COLO668 (cell line): Measurements from ENCODE around the gene IL11.

Experiments
- DNase-seq: peaks from one replicate; lab custom pipeline; 2025; ENCODE audit not compliant: unreplicated experiment; lab: John Stamatoyannopoulos, UW

Gene IL11

DNA sequence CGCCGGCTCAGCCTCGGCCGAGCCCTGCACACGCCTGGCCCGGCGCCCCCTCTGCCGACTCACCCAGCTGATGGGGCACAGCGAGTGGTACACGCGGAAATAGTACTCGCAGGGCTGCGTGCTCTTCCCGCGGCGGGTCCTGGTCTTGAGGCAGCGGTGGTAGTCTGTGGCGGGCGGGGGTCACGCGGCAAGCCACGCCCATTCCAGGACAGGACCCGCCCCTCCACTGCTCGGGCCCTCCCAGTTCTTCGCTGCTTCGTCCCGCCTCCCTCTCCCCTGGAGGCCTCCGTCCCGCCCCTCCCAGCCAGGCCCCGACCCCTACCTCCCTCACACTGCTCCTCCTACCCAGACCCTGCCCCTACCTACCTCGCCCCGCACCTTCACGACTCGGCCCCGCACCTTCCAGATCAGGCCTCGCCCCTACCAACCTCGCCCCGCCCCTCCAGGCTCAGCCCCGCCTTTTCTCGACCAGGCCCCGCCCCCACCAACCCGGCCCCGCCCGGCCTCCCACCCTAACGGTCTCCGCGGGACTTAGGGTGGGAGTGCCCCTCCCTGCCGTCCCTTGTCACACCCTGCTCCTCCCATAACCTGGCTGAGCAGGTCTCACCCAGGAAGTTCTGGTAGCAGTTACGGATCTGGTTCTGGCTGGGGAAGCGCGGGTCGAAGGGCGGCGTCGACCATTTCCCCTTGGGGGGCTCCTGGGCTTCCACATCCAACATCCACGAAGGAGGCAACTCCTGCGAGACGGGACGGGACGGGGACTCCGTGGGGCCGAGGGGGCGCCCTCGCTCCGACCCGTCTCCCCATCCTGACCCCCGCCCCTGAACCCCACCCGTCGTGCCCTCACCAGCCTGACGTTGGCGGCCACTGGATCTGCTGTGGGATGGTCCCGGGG, 16.2 kb downstream of the IL11 start:
- DNase-seq: peak; percentile 22

DNA sequence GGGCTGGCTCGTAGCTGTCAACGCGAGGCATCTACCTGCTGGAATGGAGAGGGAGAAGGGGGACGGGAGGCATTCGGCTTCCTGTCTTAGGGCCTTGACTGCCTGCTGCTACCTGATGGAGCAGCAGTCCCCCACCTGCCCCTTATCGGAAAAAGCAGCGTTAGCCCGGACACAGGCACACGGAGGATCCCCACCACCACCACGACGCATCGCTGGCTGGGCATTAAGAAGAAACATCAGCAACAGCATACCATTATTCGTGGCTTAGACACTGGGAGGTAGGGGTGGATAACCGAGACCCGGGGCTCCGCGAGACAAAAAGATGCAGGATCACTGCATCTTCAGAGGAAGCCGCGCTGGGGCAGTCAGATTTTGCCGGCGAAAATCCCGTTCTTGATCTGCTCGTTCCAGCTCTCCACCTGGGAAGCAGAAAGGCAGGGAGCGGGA, 16.9 kb downstream of the IL11 start:
- DNase-seq: no peak

DNA sequence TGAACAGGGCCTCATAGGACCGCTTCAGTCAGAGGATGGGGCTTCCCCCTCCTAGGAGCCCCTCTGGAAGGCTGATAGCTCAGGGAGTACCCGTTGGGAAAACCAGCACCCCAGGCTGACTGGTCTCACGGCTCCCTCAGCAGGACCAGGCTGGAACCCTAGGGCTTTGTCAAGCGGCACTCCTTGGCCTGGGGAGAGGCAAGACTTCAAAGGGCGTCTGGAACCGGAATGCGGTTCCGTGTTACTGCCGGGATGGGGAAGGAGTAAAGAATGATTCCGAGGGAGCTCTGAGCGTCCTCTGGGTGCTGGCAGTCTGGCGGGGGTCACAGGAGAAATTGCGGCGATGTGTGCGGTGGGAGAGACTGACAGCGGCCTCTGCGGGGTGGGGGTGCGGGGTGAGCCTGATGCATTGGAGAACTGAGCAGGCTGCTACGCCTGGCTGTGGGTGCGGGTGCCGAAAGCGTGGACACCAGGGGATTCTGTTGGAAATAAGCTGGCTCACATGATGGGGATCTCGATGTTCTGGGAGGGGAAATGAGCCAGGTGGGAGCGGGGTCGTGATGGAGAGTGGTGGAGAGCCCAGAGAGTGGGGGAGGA, 17.6 kb downstream of the IL11 start:
- no peak for DNase-seq

DNA sequence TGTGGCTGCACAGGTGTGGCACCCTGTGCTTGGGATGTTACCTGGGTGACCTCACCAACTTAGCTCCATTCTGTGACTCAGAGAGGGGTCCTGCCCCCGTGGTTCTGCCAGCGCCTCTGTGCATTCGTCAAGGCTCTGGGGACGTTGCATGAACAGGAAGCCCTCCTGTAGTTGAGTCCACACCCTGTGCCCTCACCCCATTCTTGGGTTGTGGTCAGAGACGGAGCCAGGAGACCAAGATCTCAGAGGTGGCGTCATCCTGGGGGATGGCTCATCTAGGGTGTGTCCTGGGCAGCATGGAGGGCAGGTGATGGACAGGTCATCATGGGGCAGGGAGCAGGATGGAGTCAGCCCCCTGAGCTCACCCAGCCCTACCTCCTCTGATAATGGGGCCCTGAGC, 18.2 kb downstream of the IL11 start:
- no peak for DNase-seq

DNA sequence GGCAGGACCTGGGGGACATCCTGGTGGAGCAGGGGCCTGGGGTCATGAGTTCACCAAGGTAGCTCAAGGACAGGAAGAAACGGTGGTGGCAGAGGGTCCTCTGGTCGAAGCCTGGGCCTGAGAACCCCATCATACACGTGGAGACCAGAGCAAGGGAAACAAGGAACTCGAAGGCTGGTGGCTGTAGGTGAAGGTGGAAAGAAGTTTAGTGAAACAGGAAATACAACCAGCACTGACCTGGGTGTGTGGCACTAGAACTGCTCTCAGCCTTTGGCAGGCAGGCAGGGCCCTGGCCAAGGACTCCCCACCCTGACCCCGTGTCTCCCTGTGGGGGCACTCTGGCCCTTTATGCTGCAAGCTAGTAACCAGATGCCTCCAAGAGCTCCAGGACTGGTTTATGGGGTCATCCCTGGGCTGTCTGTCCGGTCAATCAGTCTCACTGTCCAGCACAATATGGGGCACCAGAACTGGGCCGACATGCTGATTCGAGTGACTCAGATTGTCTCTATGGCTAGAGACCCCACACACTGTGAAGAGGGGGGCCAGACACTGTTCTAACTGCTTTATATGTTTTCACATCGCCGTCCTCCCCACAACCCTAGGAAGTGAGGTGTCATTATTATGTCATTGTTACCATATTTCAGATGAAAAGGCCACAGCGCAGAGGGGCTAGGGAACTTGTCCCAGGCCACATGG, 19.5 kb downstream of the IL11 start:
- DNase-seq: no peak

DNA sequence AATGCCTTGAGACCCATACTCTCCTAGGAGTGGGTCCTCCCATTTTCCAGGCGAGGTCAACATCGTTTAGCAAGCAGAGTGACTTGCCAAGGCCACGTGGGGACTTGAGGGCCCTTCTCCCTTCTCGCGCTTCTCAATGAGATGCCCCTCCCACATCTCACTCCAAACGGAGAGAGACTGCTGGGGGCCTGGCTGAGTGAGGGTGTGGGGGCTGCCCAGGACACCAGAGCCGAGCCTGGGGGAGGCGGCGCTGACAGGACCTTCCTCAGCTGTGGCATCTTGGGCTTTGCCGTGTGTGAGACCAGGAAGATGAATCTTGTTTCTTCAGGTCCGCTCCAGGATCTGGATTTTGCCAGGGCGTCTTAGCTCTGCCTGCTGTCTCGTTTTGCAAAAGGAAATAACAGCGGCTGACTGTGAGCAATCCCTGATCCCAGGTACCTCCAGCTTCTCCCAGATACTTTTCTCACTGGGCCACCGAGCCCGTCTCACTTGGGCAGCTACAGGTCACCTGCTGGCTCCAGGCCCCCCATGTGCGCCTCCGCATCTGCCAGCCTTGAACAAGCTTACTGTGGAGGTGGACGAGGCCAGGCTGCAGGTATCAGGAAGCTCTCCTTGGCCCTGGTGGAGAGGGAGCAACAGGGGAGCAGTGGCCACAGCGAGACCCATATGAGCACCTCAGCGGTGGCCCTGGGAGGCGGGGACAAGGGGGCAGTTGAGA, 21.8 kb downstream of the IL11 start:
- DNase-seq: no peak

DNA sequence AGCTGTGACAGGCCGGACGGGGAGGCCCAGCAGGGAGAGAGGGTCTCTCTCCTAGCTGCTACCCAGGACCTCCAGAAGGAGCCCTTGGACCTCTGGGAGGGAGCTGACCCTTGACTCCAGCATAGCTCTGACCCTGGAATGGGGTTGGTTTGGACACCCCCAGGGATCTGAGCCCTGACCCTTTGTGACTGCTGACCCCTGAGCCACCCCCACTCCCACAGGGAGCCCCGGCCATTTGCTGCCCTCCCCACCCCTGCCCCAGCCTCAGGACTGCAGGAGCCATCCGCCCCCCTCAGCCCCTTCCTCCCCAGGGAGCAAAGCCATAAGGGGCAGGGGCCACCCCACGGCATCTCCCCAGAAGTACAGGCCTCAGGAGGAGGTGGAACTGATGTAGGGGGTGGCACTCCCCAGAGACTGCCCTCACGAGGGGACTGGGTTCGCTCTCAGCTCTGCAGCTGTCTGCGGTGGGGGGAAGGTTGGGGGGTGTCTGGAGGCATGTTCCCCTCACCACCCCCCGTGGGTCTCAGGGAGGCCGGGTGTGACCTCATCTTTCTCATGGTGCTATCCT, 22.7 kb downstream of the IL11 start:
- DNase-seq: no peak

DNA sequence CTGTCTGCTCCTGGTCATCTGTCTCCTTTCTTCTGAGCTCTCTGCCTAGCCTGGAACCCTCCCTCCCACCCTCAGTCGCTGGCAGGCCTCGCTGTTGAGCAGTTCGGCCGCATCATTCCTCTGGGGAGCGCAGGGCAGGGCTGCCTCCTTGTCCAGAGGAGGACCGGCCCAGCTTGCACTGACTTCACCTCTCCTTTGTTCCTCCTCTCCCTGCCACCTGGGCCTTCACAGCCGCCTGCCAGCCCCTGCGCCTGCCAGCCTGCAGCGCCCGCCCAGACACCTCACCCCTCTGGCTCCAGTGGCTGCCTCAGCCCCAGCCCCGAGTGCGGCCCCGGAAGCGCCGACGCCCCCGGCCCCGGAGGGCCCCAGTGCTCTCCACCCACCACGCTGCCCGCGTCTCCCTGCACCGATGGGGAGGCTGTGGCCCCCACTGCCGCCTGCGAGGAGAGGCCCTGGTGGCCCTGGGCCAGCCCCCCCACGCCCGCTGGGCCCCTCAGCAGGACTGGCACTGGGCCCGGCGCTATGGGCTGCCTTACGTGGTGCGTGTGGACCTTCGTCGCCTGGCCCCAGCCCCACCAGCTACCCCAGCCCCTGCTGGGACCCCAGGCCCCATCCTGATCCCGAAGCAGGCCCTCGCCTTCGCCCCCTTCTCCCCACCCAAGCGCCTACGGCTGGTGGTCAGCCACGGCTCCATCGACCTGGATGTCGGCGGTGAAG, 23.4 kb downstream of the IL11 start:
- DNase-seq: no peak

DNA sequence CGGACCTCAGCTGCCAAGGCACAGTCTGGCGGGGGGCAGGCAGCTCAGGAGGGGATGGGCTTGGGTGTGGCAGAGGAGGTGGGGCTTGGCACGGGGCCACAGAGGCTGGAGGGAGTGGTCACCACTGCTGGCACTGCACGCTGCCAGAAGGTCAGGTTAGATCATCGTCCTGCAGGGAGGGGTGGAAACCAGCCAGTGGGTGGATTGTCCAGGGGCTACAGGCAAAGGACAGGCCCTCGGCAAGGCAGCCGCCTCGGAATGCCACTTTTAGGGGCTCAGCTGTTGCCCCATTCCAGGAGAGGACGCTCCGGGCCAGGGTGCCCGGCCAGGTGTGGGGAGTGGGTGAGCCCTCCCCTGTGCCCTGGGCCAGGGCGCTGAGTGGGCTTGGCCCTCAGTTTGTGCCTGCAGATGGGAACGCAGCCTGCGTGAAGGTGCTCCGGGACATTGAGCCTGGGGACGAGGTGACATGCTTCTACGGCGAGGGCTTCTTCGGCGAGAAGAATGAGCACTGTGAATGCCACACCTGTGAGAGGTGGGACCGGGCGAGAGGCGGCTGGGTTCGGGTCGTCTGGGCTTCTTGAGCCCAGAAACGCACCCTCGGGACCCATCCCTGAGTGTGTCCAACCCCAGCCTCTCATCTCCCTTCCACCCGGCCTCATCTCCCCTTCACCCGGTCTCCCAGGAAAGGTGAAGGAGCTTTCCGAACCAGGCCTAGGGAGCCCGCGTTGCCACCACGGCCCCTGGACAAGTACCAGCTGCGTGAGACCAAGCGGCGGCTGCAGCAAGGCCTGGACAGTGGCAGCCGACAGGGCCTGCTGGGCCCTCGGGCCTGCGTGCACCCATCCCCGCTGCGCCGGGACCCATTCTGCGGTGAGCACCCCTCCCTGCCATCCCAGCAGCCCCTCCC, 24.2 kb downstream of the IL11 start:
- DNase-seq: no peak

DNA sequence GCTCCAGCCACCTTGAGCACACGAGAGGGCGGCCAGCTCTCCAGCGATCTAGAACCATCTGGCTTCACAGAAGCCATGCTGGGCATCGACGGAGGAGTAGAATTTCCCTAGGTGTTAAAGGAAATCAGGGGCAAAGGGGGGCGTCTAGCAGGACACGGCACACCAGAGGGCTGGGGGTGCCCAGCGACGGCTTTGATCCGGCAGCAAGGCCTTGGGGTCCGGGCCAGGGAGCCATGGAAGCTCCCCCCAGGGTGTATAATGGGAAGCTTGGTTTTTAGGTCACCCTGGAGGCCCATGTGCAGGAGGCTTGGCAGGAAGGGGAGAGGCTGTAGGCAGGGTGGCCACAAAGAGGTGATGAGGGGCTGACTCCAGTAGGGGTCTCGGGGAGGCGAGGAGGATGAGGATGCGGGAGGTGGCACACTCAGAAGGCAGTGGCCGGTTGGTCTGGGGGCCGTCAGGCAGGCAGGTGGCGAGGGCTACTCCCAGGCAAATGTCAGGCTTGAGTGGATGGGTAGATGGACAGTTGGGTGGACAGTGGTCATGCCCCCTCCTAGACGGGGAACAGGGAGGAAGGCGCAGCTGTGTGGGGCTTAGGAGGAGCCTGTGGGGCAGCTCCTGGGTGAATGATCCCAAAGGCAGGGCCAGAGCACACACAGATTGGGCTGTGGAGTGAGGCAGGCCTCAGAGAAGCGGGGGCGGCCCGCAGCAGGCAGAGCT, 25.0 kb downstream of the IL11 start:
- DNase-seq: no peak

DNA sequence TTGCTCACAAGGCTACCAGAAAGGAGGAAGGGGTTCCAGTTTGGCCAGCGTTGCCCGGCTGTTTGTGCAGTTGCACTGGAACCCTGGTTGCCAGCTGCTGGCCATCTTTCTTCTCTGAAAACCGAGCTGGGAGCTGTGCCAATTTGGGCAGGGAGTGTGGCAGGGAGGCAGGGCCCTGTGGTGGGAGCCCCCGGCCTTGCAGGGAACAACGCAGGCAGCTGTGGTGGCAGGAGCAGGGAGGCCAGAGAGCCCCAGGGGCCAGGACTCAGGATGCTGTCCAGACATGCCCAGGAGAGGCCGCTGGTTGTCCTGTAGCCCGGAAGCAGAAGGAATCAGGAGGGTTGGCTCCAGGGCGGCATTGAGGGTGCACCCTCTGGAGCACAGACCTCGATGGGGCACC, 25.8 kb downstream of the IL11 start:
- peak; percentile 15 for DNase-seq

DNA sequence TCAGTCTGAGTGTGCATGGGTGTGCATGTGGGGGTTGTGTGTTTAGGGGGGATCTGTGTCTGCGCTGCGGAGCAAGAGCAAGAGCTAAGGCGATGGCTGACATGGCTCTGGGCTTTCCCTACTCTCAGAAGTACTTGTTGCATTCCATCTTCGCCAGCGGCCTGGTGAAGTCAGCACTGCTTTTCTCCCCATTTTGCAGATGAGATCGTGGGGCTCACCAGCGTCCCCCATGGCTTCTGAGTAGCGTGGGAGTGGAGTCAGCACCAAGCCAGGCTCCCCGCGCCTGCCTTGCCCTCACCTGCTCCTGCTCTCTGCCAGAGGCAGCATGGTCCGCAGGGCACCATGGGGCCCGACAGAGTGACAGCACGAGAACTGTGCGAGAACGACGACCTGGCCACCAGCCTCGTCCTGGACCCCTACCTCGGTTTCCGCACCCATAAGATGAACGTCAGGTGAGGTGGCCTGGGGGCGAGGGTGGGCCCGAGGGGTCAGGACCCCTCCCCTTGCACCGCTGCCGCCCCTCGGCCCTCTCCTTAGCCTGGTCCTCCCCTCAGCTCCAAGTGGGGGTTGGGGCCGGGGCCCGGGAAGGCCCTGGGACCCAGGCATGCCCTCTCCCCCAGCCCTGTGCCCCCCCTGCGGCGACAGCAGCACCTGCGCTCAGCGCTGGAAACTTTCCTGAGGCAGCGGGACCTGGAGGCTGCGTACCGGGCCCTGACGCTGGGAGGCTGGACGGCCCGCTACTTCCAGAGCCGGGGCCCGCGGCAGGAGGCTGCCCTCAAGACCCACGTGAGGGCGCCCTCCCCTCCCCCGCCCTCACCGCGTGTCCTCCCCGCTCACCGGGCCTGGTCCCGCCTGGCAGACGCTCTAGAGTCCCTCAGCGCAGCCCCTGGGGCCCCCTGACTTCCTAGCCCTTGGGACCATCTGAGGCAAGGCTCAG, 28.4 kb downstream of the IL11 start:
- DNase-seq: no peak

DNA sequence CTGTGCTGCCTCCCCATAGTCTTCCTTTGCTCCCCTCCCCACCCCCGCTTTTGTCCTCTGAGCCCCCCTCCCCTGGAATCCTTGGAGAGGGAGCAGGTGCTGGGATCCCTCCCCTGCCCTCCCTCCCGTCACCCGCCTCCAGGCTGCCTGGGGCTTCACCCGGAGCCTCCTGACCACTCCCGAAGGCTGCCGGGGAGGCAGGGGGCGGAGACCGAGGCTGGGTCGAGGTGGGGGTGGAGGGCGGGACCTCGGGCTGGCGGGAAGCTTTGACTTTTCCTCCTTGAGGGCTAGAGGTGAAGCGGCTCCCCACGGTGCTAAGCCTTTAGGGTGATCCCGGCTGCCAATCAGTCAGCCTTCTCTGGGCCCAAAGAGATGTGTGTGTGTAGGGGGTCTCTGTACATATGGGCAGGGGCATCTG, 29.1 kb downstream of the IL11 start:
- DNase-seq: peak; percentile 87

DNA sequence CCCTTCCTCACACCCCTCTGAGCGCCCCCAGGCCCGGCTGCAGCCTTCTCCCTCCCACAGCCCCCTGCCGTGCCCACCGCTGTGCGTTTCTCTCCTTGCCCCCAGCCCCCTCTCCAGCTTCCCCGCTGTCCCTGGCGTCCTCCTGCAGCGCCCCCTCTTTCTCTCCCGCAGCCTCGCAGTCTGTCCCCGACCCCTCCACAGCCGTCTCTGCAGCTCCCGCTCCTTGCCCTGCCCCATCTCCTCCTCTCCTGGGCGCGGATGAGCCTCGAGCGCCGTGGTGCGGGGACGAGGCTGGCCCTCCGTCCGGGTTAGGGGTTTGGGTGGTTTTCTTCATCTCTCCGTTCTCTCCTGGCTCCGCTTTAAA, 29.5 kb downstream of the IL11 start:
- peak; percentile 67 for DNase-seq

DNA sequence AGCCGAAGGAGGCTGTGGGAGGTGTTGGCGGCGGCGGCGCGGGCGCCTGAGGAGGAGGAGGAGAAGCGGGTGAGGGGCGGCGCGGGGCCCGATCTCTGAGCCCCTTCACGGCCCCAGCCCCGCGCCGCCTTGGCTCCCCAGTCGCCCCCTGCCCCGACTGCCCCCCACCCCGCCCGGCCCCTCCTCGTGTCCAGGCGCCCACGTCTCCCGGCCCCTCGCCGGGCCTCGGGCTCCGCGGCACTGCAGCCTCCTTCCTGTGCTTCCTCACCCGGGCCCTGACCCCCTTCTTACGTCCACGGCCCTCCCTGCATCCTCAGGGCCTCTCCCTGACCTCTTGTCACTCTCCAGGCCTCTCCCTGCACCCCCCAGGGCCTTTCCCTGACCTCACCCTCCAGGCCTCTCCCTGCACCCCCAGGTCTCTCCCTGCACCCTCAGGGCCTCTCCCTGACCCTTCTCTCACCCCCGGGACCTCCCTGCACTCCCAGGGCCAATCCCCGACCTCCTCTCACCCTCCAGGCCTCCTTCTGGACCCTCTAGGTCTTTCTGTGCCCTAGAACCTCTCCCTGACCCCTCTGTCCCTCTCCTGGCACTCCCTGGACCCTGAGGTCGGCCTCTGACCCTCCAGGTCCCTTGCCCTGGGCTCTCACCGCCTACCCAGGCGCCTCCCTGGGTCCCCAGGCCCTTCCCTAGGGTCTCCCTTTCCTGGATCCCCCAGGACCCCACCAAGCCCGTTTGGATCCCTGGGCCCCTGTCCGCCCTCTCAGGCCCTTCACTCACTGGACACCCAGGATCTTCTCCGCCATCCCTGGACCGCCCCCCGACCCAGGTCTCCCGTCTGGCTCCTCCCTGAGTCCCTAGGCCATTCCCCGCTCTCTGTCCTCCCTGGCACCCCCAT, 30.1 kb downstream of the IL11 start:
- no peak for DNase-seq

DNA sequence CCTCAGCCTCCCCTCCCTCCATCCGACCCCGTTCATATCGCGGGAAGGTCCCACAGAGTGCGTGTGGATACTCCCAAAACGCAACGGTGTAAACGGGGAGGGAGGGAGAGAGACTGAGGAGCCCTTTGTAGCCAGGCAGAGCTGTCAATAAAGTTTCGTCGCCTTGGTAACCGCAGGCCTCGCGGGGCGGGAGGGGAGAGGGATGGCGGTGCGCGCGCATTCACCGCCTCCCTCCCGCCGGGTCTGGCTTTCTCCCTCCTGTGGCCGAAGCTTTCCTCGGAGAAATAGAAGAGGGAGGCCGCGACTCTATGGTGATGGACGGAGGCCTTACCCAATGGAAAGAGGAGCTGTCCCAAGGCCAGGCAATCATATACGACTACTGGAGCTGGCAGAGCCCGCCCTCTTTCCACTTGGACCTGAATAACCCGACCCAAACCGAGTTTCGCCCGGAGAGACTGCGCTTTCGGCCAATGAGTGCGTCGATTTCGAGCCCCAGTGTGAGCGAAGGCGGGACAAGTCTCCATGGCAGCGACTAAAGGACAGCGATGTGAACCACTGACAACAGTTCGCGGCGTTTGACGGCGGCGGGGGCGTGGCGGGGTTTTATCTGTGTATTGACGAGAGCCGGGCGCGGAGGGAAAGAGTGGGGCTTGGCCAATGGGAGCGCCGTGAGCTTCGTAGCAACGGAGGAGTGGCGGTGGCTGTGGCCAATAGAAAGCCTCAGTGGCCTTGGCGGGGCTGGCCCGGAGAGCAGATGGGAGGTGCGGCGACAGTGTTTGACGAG, 31.0 kb downstream of the IL11 start, which contains the start of gene KMT5C:
TSS of gene KMT5C (plus strand) at position 772 of the 784 bp plus-strand sequence. CDS start 2,061 bp downstream, outside the sequence.
- DNase-seq: peak; percentile 100
